ENCODE results near the gene ADGRF5.
A peak's percentile ranks its signal among the peaks of the same experiment; 100 is the strongest.
"Not testable (repeated sequence)": the region's sequence is repeated elsewhere in the genome, so short reads cannot be mapped to it uniquely, and the experiment has no call there.

ADGRF5 gene

GRCh38 chr6:46838033-46838432 is 83.7 kb downstream of the ADGRF5 start:
- DNase-seq (ENCODE audit: low read depth, low spot score) = no peak
- H3K27ac ChIP-seq = no peak overlapping the region

DNA sequence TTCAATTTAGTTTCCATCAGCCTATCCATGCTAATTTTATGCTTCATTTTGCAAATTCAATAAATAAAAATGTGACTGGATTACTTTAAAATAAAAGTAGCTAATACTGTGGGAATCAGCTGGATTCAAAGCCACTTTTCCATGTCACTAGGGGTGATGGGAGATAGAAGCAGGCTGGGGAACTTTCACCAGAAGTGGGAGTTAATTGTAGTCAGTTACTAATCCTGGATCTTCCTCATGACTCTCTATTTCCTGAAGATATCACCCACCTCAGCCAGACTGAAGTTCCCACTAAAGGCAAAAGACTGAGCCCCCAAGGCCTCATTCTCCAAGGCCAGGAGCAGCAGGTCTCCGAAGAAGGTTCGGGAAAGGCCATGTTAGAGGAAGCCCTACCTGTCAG is 86.7 kb downstream of the ADGRF5 start:
- not testable (repeated sequence) for H3K27ac ChIP-seq; DNase-seq (ENCODE audit: low read depth, low spot score)

- H3K27ac ChIP-seq; DNase-seq (ENCODE audit: low read depth, low spot score): not testable (repeated sequence)
These were observed 87.4 kb downstream of the ADGRF5 start for GRCh38 chr6:46834257-46834916.

DNA sequence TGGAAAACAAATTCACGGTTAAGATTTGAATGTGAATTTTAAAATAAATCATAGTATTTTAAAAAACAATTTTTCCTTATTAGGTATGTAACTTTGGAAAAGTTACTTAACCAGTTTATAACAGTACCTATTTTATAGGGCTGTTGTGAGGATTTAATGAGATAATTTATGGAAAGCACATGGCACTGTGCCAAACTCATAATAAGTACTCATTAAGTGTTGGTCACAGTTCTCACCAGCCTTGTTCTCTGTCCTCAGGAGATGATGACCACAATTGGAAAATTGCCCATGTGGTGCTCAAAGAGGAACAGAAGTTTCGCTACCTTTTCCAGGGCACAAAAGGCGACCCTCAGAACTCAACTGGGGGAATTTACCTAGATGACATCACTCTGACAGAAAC is 88.9 kb downstream of the ADGRF5 start:
- H3K27ac ChIP-seq = no peak overlapping the region
- DNase-seq (ENCODE audit: low read depth, low spot score) = no peak

- no peak for DNase-seq (ENCODE audit: low read depth, low spot score)
- H3K27ac ChIP-seq = no peak overlapping the region
These were observed 92.8 kb downstream of the ADGRF5 start for GRCh38 chr6:46828939-46829338.

- peak overlapping the region; percentile 49 for H3K27ac ChIP-seq
- DNase-seq (ENCODE audit: low read depth, low spot score) = peak; percentile 45
These were observed 100.3 kb downstream of the ADGRF5 start for GRCh38 chr6:46821458-46821881.

DNA sequence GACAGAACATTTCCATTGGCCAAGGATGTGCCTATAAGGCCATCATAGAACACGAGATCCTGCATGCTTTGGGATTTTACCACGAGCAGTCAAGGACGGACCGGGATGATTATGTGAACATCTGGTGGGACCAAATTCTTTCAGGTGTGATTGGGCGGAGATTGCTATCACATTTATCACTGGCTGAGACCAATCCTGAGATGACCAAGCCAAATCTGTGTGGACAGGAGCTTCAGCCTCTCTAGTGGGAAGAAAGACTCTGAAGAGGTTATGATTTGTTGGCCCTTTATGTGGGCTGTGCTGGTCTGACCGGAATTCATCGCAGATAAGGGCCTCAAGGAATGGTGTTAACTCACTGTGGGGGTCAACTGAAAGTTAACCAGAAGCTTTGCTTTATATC is 102.2 kb downstream of the ADGRF5 start:
- no peak for DNase-seq (ENCODE audit: low read depth, low spot score)
- no peak overlapping the region for H3K27ac ChIP-seq

- DNase-seq (ENCODE audit: low read depth, low spot score) = peak; percentile 72
- peak overlapping the region; percentile 82 for H3K27ac ChIP-seq
These were observed 105.1 kb downstream of the ADGRF5 start for GRCh38 chr6:46816626-46817025.

DNA sequence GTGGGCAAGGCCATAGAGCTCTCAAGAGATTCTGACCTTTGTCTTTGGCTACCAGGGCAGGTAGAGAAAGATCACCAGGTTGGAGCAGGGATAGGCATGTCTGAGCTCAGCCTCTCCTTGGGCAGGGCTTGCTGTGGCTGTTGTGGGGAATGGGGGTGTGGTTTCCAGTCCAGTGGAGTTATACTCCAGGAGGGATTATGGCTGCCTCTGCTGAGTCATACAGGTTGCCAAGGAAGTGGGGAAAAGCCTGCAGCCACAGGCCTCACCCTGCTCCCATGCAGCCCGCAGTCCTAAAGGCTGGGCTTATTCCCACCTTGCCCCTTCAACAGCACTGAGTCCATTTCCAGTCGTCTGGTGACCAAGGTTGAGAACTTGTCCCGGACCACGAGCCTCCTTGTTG is 106.6 kb downstream of the ADGRF5 start:
- peak overlapping the region; percentile 82 for H3K27ac ChIP-seq
- DNase-seq (ENCODE audit: low read depth, low spot score) = peak; percentile 74

GRCh38 chr6:46808806-46809205 is 112.9 kb downstream of the ADGRF5 start:
- DNase-seq (ENCODE audit: low read depth, low spot score) = no peak
- H3K27ac ChIP-seq = no peak overlapping the region

Data from epithelial cell of prostate (primary cell).